Fibroblast of mammary gland (primary cell): ENCODE data around the gene EXOC4.

Experiments
- DNase-seq: peaks from one replicate; pipeline ENCODE4 v3.0.0-alpha.2; 2010; ENCODE audit warnings: low read depth
- H3K4me3 ChIP-seq: 2 replicates; pipeline ENCODE4 v1.5.1; 2011; ENCODE audit warnings: low read depth, mild to moderate bottlenecking, low read length, moderate library complexity; ENCODE audit not compliant: control insufficient read depth
- CTCF ChIP-seq: conservative IDR thresholded peaks from 2 replicates; pipeline ENCODE4 v1.5.1; 2011; ENCODE audit warnings: low read depth, low read length, inconsistent platforms; ENCODE audit not compliant: control insufficient read depth, insufficient read depth

EXOC4 gene

GRCh38 chr7:133618970-133619369 is 366.1 kb downstream of the EXOC4 start:
- TF ChIP-seq CTCF = no peak
- no peak for DNase-seq

GRCh38 chr7:133619491-133619890 is 366.6 kb downstream of the EXOC4 start:
- H3K4me3 ChIP-seq = no peak overlapping the region
- no peak for DNase-seq

More at GRCh38 chr7:133618970-133619369, 366.1 kb downstream of the EXOC4 start:
- no peak overlapping the region for H3K4me3 ChIP-seq

GRCh38 chr7:133623721-133624120 is 370.8 kb downstream of the EXOC4 start:
- DNase-seq = no peak
- TF ChIP-seq CTCF = no peak
- no peak overlapping the region for H3K4me3 ChIP-seq

More at GRCh38 chr7:133619491-133619890, 366.6 kb downstream of the EXOC4 start:
- TF ChIP-seq CTCF = no peak

- no peak overlapping the region for H3K4me3 ChIP-seq
- no peak for TF ChIP-seq CTCF
- DNase-seq = no peak
Observed at GRCh38 chr7:133625046-133625445, 372.2 kb downstream of the EXOC4 start.

- DNase-seq = peak; percentile 82
- TF ChIP-seq CTCF = no peak
Observed at GRCh38 chr7:133629701-133630100, 376.8 kb downstream of the EXOC4 start.

GRCh38 chr7:133633055-133633454 is 380.2 kb downstream of the EXOC4 start:
- no peak for TF ChIP-seq CTCF
- no peak overlapping the region for H3K4me3 ChIP-seq
- DNase-seq = peak; percentile 75

More at GRCh38 chr7:133629701-133630100, 376.8 kb downstream of the EXOC4 start:
- H3K4me3 ChIP-seq = no peak overlapping the region

- no peak for TF ChIP-seq CTCF
- DNase-seq = no peak
- H3K4me3 ChIP-seq = no peak overlapping the region
Observed at GRCh38 chr7:133635541-133635940, 382.7 kb downstream of the EXOC4 start.
